K562 treated with DMSO at 1 percent for 4 hours (cell line): ENCODE results near the gene GCLC. TPM values are rescaled to one million over a fixed set of nuclear protein-coding genes. Genes with fewer than 3 reads are reported as not detected.

Source experiments
- total RNA-seq: library from RNA; unstranded; fragments of 300-600 nt; gene quantifications from 2 replicates; pipeline ENCODE4 v1.2.3, GENCODE V29; 2022; ENCODE audit not compliant: insufficient read depth

Gene GCLC
- 19.3 and 19.5 TPM in 2 replicates for total RNA-seq

GRCh38 chr6:53544470-53545308 lies at the start of gene GCLC:
Gene GCLC (minus strand): TSS chr6:53545101. CDS start chr6:53544645, 456 bp downstream.

Other genes starting within 250 kb of the GCLC start
- gene ELOVL5, start 196.2 kb downstream of the GCLC start, total RNA-seq: 87.8 and 122 TPM in 2 replicates
- gene KLHL31, start 120.7 kb upstream of the GCLC start, total RNA-seq: not detected in 2 replicates
- not detected in 2 replicates for gene LRRC1, start 249.9 kb upstream of the GCLC start, total RNA-seq